ENCODE data around the gene UBQLN3.

UBQLN3 gene

GRCh38 chr11:5460983-5461621, 48.7 kb downstream of the UBQLN3 start:
- no peak overlapping the region for H3K27ac ChIP-seq
- no peak for TF ChIP-seq ZFX (IDR thresholded peaks at IDR 0.05; ENCODE audit: borderline replicate concordance)
- TF ChIP-seq, protein P1, sequence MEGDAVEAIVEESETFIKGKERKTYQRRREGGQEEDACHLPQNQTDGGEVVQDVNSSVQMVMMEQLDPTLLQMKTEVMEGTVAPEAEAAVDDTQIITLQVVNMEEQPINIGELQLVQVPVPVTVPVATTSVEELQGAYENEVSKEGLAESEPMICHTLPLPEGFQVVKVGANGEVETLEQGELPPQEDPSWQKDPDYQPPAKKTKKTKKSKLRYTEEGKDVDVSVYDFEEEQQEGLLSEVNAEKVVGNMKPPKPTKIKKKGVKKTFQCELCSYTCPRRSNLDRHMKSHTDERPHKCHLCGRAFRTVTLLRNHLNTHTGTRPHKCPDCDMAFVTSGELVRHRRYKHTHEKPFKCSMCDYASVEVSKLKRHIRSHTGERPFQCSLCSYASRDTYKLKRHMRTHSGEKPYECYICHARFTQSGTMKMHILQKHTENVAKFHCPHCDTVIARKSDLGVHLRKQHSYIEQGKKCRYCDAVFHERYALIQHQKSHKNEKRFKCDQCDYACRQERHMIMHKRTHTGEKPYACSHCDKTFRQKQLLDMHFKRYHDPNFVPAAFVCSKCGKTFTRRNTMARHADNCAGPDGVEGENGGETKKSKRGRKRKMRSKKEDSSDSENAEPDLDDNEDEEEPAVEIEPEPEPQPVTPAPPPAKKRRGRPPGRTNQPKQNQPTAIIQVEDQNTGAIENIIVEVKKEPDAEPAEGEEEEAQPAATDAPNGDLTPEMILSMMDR (IDR thresholded peaks at IDR 0.05), result no peak
